Tibial nerve (tissue), 4 donors: Measurements from ENCODE around the gene PCDHGA12.
"Not testable (repeated sequence)": the region's sequence is repeated elsewhere in the genome, so short reads cannot be mapped to it uniquely, and the experiment has no call there.

Experiments
- EP300 ChIP-seq, 2 donors: sonication (generic); formaldehyde crosslinking; IDR thresholded peaks; one replicate each; pipeline ENCODE4 v1.6.1; 2017; ENCODE audit warnings: antibody characterized with exemption in 2 of 2, mild to moderate bottlenecking in 1 of 2
- POLR2A ChIP-seq, 2 donors: fragments of 450-650 bp; IDR thresholded peaks; one replicate each; pipeline ENCODE4 v1.6.1; 2017; ENCODE audit warnings: antibody characterized with exemption in 2 of 2, mild to moderate bottlenecking in 2 of 2, moderate library complexity in 2 of 2
- TF ChIP-seq, protein P1 (sequence below), 5 experiments: fragments of 200-600 bp in 3 of 5; fragments of 450-650 bp in 2 of 5; sonication (generic) in 3 of 5; IDR thresholded peaks; one replicate each; pipeline ENCODE4 v1.5.1; 2016 to 2019; ENCODE audit warnings: antibody characterized with exemption in 5 of 5, mild to moderate bottlenecking in 3 of 5, moderate library complexity in 2 of 5

DNA sequence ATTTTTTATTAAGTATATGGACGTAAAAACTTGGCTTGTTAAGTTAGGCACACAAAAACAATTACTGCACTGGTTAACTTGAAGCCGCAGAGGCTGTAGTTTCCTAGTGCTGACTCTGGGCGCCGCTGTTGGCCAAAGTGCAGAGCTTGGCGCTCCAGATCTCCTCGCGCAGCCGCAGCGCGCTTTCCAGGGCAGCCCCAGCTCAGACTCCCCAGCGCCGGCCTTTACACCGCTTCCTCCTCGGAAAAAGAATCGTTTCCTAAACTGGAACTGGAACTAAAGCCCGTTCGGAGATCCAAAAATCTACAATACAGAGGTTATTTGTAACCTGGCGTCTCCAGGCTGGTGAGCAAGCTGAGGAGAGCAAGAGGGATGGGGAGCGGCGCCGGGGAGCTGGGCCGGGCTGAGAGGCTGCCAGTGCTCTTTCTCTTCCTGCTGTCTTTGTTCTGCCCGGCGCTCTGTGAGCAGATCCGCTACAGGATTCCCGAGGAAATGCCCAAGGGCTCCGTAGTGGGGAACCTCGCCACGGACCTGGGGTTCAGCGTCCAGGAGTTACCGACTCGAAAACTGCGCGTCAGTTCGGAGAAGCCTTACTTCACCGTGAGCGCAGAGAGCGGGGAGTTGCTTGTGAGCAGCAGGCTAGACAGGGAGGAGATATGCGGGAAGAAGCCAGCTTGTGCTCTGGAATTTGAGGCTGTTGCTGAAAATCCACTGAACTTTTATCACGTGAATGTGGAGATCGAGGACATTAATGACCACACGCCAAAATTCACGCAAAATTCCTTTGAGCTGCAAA lies 32.4 kb upstream of the PCDHGA12 start, which contains the start of gene PCDHGB5:
- not testable (repeated sequence) for TF ChIP-seq POLR2A, EP300 (IDR thresholded peaks at IDR 0.05)
- TF ChIP-seq, protein P1, sequence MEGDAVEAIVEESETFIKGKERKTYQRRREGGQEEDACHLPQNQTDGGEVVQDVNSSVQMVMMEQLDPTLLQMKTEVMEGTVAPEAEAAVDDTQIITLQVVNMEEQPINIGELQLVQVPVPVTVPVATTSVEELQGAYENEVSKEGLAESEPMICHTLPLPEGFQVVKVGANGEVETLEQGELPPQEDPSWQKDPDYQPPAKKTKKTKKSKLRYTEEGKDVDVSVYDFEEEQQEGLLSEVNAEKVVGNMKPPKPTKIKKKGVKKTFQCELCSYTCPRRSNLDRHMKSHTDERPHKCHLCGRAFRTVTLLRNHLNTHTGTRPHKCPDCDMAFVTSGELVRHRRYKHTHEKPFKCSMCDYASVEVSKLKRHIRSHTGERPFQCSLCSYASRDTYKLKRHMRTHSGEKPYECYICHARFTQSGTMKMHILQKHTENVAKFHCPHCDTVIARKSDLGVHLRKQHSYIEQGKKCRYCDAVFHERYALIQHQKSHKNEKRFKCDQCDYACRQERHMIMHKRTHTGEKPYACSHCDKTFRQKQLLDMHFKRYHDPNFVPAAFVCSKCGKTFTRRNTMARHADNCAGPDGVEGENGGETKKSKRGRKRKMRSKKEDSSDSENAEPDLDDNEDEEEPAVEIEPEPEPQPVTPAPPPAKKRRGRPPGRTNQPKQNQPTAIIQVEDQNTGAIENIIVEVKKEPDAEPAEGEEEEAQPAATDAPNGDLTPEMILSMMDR (IDR thresholded peaks at IDR 0.05), result peak in 4 of 5 experiments; percentile 16 to 37 (median 30)
